Activated CD8-positive, alpha-beta memory T cell treated with anti-CD3 and anti-CD28 coated beads for 48 hours (primary cell): ENCODE results near the gene NAA40.
"Not testable (repeated sequence)": the region's sequence is repeated elsewhere in the genome, so short reads cannot be mapped to it uniquely, and the experiment has no call there.

Experiments
- DNase-seq, 3 experiments: peaks; one replicate each; pipeline ENCODE4 v3.0.0-alpha.2; 2020; ENCODE audit warnings: low read depth in 2 of 3, low spot score in 2 of 3

Gene NAA40

GRCh38 chr11:63937713-63938478 lies 906 bp upstream of the NAA40 start:
- DNase-seq = no peak

- DNase-seq = no peak
These were observed 642 bp downstream of the NAA40 start for GRCh38 chr11:63939397-63939891.

GRCh38 chr11:63940786-63941185 lies 2.0 kb downstream of the NAA40 start:
- no peak for DNase-seq

- DNase-seq = no peak
These were observed 3.1 kb downstream of the NAA40 start for GRCh38 chr11:63941901-63942300.

- DNase-seq = no peak
These were observed 4.0 kb downstream of the NAA40 start for GRCh38 chr11:63942803-63943202.

- no peak for DNase-seq
These were observed 6.2 kb downstream of the NAA40 start for GRCh38 chr11:63944987-63945386.

- no peak for DNase-seq
These were observed 6.8 kb downstream of the NAA40 start for GRCh38 chr11:63945477-63946163.

GRCh38 chr11:63951779-63952536 lies 13.2 kb downstream of the NAA40 start:
- DNase-seq = no peak

GRCh38 chr11:63952570-63952969 lies 13.8 kb downstream of the NAA40 start:
- no peak for DNase-seq

- no peak for DNase-seq
These were observed 19.2 kb downstream of the NAA40 start for GRCh38 chr11:63958008-63958407.

GRCh38 chr11:63961608-63962412 lies 23.0 kb downstream of the NAA40 start:
- DNase-seq = no peak

- not testable (repeated sequence) for DNase-seq
These were observed 25.1 kb downstream of the NAA40 start for GRCh38 chr11:63963895-63964294.

- DNase-seq = no peak
These were observed 27.6 kb downstream of the NAA40 start for GRCh38 chr11:63966444-63966843.

- DNase-seq = no peak
These were observed 30.7 kb downstream of the NAA40 start for GRCh38 chr11:63969461-63969860.

GRCh38 chr11:63970902-63971301 lies 32.1 kb downstream of the NAA40 start:
- no peak for DNase-seq

GRCh38 chr11:63973912-63974258 lies 35.1 kb downstream of the NAA40 start:
- DNase-seq = not testable (repeated sequence)

- DNase-seq = peak; percentile 57 to 84 (median 79)
These were observed 35.7 kb downstream of the NAA40 start, which contains the start of gene COX8A for GRCh38 chr11:63974259-63975143. Gene COX8A (plus strand): TSS chr11:63974620. CDS start chr11:63974681, 61 bp downstream.

- no peak for DNase-seq
These were observed 39.9 kb downstream of the NAA40 start for GRCh38 chr11:63978551-63979239.

GRCh38 chr11:63979426-63979825 lies 40.6 kb downstream of the NAA40 start:
- no peak for DNase-seq
